K562 (cell line): ENCODE measurements around the gene ERCC1. TPM values are rescaled to one million over a fixed set of nuclear protein-coding genes. Genes with fewer than 3 reads are reported as not detected.
A peak's percentile ranks its signal among the peaks of the same experiment; 100 is the strongest.

Source experiments
- ETV1 ChIP-seq: fragments of 450-650 bp; conservative IDR thresholded peaks from 2 replicates; pipeline ENCODE4 v1.6.1; 2016; ENCODE audit warnings: missing genetic modification characterization, control low read depth, low read depth, missing compliant biosample characterization
- ETV6 ChIP-seq, 3 experiments: fragments of 150-350 bp in 1 of 3; sonication (generic) in 1 of 3; formaldehyde crosslinking in 1 of 3; IDR thresholded peaks; 2 replicates each; pipeline versions ENCODE4 v1.6.1 to v1.8.0; 2014 to 2022; ENCODE audit warnings: borderline replicate concordance in 2 of 3, low read depth in 2 of 3, antibody characterized with exemption in 1 of 3, low read length in 1 of 3, mild to moderate bottlenecking in 1 of 3, missing genetic modification reagents in 1 of 3
- EWSR1 ChIP-seq: fragments of 450-650 bp; IDR thresholded peaks from 2 replicates; pipeline ENCODE4 v1.6.1; 2018; ENCODE audit warnings: borderline replicate concordance, mild to moderate bottlenecking, low read depth, moderate library complexity; ENCODE audit not compliant: partially characterized antibody
- GATAD2A ChIP-seq: fragments of 450-650 bp; IDR thresholded peaks from 2 replicates; pipeline ENCODE4 v1.6.1; 2017
- HDAC3 ChIP-seq: fragments of 450-650 bp; IDR thresholded peaks from 2 replicates; pipeline ENCODE4 v1.6.1; 2018; ENCODE audit warnings: borderline replicate concordance, mild to moderate bottlenecking, moderate library complexity; ENCODE audit not compliant: partially characterized antibody
- NCOA1 ChIP-seq: fragments of 450-650 bp; IDR thresholded peaks from 2 replicates; pipeline ENCODE4 v1.6.1; 2016; ENCODE audit warnings: low read depth
- POLR2B ChIP-seq: fragments of 450-650 bp; IDR thresholded peaks from 2 replicates; pipeline ENCODE4 v1.6.1; 2018; ENCODE audit warnings: low read depth; ENCODE audit not compliant: partially characterized antibody
- SMAD3 ChIP-seq: fragments of 450-650 bp; formaldehyde crosslinking; conservative IDR thresholded peaks from 2 replicates; pipeline ENCODE4 v1.4.0; 2020; ENCODE audit warnings: mild to moderate bottlenecking
- SREBF1 ChIP-seq: fragments of 150-350 bp; IDR thresholded peaks from 2 replicates; pipeline ENCODE4 v1.6.1; 2014; ENCODE audit warnings: antibody characterized with exemption, low read depth, low read length, borderline replicate concordance
- TSC22D4 ChIP-seq: fragments of 450-650 bp; IDR thresholded peaks from 2 replicates; pipeline ENCODE4 v1.6.1; 2016; ENCODE audit warnings: missing genetic modification characterization, missing biosample characterization, control low read depth
- U2AF1 ChIP-seq: fragments of 200-400 bp; formaldehyde crosslinking; optimal IDR thresholded peaks from 2 replicates; pipeline ENCODE3; 2017; ENCODE audit warnings: mild to moderate bottlenecking, low read depth, low read length, moderate library complexity
- ZC3H4 ChIP-seq: sonication (generic); formaldehyde crosslinking; IDR thresholded peaks from 2 replicates; pipeline ENCODE4 v1.9.0; 2021; ENCODE audit warnings: missing genetic modification reagents, borderline replicate concordance
- ZNF778 ChIP-seq: fragments of 450-650 bp; formaldehyde crosslinking; IDR thresholded peaks from 2 replicates; pipeline ENCODE4 v1.4.0; 2020; ENCODE audit warnings: mild to moderate bottlenecking, moderate library complexity
- ZNF785 ChIP-seq: fragments of 250-450 bp; sonication (Bioruptor Pico); IDR thresholded peaks from 2 replicates; pipeline ENCODE4 v1.4.0; 2020; ENCODE audit warnings: mild to moderate bottlenecking
- polyA plus RNA-seq, 8 experiments: library from polyadenylated mRNA; depleted of rRNA in 4 of 8; stranded (reverse) in 5 of 8; unstranded in 3 of 8; fragments of >200 nt; fragmentation: Nextera tagmentation in 2 of 8; fragmentation: Illumina TruSeq in 1 of 8; extraction: Ambion mirVana in 2 of 8; extraction: Trizol in 1 of 8; gene quantifications; 2 replicates each; pipeline versions ENCODE4 v1.2.1 to v1.2.3, GENCODE V29; 2011 to 2014; ENCODE audit warnings: inconsistent platforms in 1 of 8, missing spikeins in 1 of 8
- total RNA-seq, 7 experiments: library from RNA; depleted of rRNA in 6 of 7; stranded (reverse); fragments of >200 nt in 6 of 7; fragmentation: Illumina TruSeq in 2 of 7; extraction: Trizol in 2 of 7; gene quantifications; 2 replicates each; pipeline versions ENCODE4 v1.2.1 to v1.2.3, GENCODE V29; 2011 to 2021; ENCODE audit warnings: low replicate concordance in 1 of 7
- TF ChIP-seq, protein P1 (sequence below), 2 experiments: fragments of 450-650 bp; IDR thresholded peaks; 2 replicates each; pipeline ENCODE4 v1.6.1; 2016; ENCODE audit warnings: mild to moderate bottlenecking in 2 of 2, borderline replicate concordance in 1 of 2, low read depth in 1 of 2, moderate library complexity in 1 of 2
- TF ChIP-seq, protein P2 (sequence below): IDR thresholded peaks from 2 replicates; pipeline ENCODE4 v1.6.1; 2014; ENCODE audit warnings: antibody characterized with exemption
- TF ChIP-seq, protein P3 (sequence below): sonication (generic); formaldehyde crosslinking; IDR thresholded peaks from 2 replicates; pipeline ENCODE4 v1.5.0; 2020; ENCODE audit warnings: missing genetic modification reagents

Gene ERCC1
- total and polyA plus RNA-seq, 9 of the 15 experiments (the other 6 are each of a cell fraction or from before 2014, with no cell fraction given): 9.3 to 92.6 (median 60.0) TPM

DNA sequence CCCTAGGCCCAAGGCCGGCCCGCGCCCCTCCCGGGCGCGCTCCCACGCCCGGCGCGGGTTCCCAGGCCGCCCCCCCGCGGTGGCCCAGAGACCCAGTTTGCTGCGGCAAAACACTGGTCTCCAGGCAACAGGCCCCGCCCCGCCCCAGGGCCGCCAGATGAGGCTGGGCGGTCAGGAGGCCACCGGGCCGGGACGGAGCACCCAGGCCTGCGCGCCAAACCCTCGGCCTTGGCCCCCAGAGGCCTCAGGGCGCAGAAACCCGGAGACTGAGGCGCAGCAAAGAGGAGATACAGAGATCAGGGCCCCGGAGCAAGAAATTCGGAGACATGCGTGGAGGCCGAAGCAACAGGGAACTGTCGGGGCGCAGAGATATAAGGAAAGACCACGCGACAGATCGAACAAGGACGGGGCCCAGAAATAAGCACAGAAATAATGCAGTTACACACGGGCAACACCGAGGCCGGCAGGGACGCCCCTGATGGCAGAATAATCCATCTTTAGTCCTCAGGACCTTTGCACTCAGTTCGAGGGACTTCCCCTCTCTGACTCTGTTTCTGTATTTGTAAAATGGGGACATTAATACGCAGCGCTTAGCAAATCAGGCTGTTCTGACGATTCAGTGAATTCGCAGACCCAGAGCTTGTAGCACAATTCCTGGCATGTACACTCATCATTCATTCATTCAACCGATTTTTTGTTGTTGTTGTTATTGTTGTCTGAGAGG is 20.8 kb upstream of the ERCC1 start (continued):
- TF ChIP-seq, protein P1, sequence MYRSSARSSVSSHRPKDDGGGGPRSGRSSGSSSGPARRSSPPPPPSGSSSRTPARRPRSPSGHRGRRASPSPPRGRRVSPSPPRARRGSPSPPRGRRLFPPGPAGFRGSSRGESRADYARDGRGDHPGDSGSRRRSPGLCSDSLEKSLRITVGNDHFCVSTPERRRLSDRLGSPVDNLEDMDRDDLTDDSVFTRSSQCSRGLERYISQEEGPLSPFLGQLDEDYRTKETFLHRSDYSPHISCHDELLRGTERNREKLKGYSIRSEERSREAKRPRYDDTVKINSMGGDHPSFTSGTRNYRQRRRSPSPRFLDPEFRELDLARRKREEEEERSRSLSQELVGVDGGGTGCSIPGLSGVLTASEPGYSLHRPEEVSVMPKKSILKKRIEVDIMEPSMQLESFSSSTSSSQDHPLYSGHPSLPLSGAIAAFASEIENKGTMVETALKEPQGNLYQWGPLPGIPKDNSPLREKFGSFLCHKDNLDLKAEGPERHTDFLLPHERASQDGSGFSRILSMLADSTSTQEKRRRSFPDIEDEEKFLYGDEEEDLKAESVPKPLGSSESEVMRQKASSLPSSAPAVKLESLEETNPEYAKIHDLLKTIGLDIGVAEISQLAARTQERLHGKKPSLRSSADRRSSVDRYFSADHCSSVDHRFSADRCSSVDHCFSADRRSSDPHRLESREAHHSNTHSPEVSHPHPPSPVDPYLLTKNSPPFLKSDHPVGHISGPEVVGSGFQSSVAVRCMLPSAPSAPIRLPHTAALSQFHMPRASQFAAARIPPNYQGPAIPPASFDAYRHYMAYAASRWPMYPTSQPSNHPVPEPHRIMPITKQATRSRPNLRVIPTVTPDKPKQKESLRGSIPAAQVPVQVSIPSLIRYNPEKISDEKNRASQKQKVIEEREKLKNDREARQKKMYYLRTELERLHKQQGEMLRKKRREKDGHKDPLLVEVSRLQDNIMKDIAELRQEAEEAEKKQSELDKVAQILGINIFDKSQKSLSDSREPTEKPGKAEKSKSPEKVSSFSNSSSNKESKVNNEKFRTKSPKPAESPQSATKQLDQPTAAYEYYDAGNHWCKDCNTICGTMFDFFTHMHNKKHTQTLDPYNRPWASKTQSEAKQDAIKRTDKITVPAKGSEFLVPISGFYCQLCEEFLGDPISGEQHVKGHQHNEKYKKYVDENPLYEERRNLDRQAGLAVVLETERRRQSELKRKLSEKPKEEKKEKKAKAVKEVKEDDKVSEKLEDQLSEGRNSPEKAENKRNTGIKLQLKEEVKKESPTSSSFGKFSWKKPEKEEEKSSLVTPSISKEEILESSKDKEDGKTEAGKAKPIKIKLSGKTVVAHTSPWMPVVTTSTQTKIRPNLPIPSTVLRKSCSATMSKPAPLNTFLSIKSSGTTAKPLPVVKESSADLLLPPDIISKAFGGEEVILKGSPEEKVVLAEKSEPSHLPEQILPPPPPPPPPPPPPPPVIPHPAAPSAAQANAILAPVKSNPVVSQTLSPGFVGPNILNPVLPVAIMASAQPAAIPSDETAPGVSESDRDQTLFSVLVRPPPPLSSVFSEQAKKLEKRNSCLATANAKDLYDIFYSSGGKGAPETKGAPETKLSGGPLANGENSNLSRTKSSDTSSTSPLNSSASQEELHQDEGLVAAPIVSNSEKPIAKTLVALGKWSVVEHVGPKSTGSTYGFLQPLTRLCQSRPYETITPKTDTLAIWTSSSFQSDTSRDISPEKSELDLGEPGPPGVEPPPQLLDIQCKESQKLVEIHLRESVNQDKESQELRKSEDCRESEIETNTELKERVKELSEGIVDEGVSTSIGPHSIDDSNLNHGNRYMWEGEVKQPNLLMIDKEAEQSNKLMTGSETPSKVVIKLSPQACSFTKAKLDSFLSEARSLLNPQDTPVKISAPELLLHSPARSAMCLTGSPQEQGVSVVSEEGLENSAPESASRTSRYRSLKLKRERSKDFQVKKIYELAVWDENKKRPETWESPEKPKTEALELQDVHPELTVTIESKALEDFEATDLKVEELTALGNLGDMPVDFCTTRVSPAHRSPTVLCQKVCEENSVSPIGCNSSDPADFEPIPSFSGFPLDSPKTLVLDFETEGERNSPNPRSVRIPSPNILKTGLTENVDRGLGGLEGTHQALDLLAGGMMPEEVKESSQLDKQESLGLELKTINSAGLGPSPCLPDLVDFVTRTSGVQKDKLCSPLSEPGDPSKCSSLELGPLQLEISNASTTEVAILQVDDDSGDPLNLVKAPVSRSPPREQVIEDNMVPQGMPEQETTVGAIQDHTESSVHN (IDR thresholded peaks at IDR 0.05; ENCODE audit: borderline replicate concordance in 1 of 2, low read depth in 1 of 2): no peak
- TF ChIP-seq U2AF1 (no peak), SMAD3 (CRISPR knock-in tag) (no peak), POLR2B (no peak), GATAD2A (no peak), ETV6 (IDR thresholded peaks at IDR 0.05; ENCODE audit: borderline replicate concordance in 1 of 2, low read depth in 2 of 2, low read length in 1 of 2) (0 out of 4 replicates have a peak, but pooled peaks of 1 of the 2 experiments have one; percentile 45), ETV6 (CRISPR knock-in tag; IDR thresholded peaks at IDR 0.05; ENCODE audit: borderline replicate concordance) (no peak), SREBF1 (no peak), NCOA1 (no peak), ZC3H4 (CRISPR knock-in tag) (peak; percentile 68; the same call in 1 of the 2 replicates), TSC22D4 (tag) (no peak), HDAC3 (no peak), ZNF785 (CRISPR knock-in tag) (no peak), ETV1 (tag) (0 out of 2 replicates have a peak, but pooled peaks have one; percentile 12), EWSR1 (no peak), ZNF778 (CRISPR knock-in tag) (no peak)
- TF ChIP-seq, protein P2, sequence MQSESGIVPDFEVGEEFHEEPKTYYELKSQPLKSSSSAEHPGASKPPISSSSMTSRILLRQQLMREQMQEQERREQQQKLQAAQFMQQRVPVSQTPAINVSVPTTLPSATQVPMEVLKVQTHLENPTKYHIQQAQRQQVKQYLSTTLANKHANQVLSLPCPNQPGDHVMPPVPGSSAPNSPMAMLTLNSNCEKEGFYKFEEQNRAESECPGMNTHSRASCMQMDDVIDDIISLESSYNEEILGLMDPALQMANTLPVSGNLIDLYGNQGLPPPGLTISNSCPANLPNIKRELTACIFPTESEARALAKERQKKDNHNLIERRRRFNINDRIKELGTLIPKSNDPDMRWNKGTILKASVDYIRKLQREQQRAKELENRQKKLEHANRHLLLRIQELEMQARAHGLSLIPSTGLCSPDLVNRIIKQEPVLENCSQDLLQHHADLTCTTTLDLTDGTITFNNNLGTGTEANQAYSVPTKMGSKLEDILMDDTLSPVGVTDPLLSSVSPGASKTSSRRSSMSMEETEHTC: no peak
- TF ChIP-seq, protein P3, sequence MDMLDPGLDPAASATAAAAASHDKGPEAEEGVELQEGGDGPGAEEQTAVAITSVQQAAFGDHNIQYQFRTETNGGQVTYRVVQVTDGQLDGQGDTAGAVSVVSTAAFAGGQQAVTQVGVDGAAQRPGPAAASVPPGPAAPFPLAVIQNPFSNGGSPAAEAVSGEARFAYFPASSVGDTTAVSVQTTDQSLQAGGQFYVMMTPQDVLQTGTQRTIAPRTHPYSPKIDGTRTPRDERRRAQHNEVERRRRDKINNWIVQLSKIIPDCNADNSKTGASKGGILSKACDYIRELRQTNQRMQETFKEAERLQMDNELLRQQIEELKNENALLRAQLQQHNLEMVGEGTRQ: no peak
